HG03095 (cell line): ENCODE results near the gene COMMD3.

ENCODE experiments used
- ATAC-seq: cut with Tn5 transposase; IDR thresholded peaks from one replicate; pipeline ENCODE4 v1.9.1; 2021; ENCODE audit warnings: moderate library complexity; ENCODE audit not compliant: unreplicated experiment

The COMMD3 gene

GRCh38 chr10:22365644-22366434 lies 49.7 kb downstream of the COMMD3 start:
- no peak for ATAC-seq

- no peak for ATAC-seq
These were observed 50.2 kb downstream of the COMMD3 start for GRCh38 chr10:22366435-22366703.

- no peak for ATAC-seq
These were observed 50.6 kb downstream of the COMMD3 start for GRCh38 chr10:22366771-22367170.

DNA sequence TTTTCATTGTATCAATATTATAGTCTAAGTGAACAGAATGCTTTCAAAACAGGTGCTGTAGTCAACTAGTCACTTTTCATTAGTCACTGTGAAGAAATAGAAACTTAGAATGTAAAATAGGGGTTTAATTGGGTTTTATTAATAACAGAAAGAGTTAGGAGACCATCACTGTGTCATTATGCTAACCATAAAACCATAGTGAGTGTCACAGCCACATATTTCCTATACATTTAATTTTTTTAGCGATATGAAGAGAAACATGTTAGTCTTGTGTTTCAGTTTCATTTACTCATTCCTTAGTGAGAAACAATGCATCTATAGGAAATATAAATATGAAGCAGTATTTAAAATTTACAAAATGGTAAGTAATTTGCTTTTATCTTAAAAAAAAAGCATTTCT lies 51.3 kb downstream of the COMMD3 start:
- ATAC-seq: no peak

- ATAC-seq: no peak
These were observed 52.2 kb downstream of the COMMD3 start for GRCh38 chr10:22368402-22368801.

- ATAC-seq: no peak
These were observed 52.8 kb downstream of the COMMD3 start for GRCh38 chr10:22368981-22369380.

DNA sequence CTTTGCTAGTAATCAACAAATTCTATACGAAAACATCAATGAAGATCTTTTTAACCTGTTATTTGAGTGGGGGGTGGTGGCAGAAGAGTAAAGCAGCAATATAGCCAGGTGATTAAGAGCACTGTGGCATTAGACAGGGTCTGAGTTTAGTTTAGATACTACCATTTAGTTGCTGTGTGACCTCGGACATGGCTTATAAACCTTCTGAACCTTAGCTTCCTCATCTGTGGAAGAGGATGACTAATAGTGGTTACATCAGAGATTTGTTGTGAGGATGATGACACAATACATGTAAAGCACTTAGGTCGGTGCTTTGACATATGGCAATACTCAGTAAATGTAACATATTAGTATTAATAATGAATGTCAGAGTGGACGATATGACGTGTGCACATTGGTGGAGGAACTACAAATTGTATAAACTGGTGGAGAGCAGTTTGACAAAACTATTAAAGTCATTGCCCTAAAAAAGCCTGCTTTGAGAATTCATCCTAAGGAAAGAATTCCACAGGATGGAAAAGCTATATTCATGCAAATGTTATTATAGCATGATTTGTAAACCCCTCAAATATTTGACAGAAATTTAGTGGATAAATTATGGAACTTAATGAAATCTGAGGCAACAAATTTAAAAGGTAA lies 53.4 kb downstream of the COMMD3 start:
- no peak for ATAC-seq
